ENCODE results near the gene DEPP1. TPM values are rescaled to one million over a fixed set of nuclear protein-coding genes. Genes with fewer than 3 reads are reported as not detected.

DEPP1 gene
- total and polyA plus RNA-seq, 4 donors, result 10.7 to 79.3 (median 33.5) TPM

GRCh38 chr10:44950326-44951225 is 28.0 kb downstream of the DEPP1 start:
- no peak overlapping the region for H3K4me3 ChIP-seq (ENCODE audit: low read depth in 1 of 3, low read length in 3 of 3)
- no peak overlapping the region for H3K9ac ChIP-seq (ENCODE audit: low read depth in 1 of 2, low read length in 2 of 2)
- no peaks in the 10 kb centered on the region for H3K9me3 ChIP-seq (ENCODE audit: control insufficient read depth in 4 of 4, low read length in 3 of 4)
- H3K27me3 ChIP-seq (ENCODE audit: control insufficient read depth in 4 of 4, insufficient read depth in 4 of 4, low read length in 3 of 4), result no peaks in the 10 kb centered on the region
- TF ChIP-seq NR2F2 (IDR thresholded peaks at IDR 0.05) (no peak), ZBTB33 (IDR thresholded peaks at IDR 0.05) (no peak), HNF4A (conservative IDR thresholded peaks at IDR 0.05) (no peak), GABPA (IDR thresholded peaks at IDR 0.05 in 1 of 2, conservative IDR thresholded peaks at IDR 0.05 in 1 of 2) (no peak), SP1 (IDR thresholded peaks at IDR 0.05) (no peak), RAD21 (IDR thresholded peaks at IDR 0.05) (no peak), TAF1 (conservative IDR thresholded peaks at IDR 0.05) (no peak), REST (IDR thresholded peaks at IDR 0.05) (no peak), FOXA2 (IDR thresholded peaks at IDR 0.05) (no peak), HNF4G (IDR thresholded peaks at IDR 0.05) (no peak)
- H3K4me1 ChIP-seq (ENCODE audit: control insufficient read depth in 4 of 4, insufficient read depth in 4 of 4, low read length in 3 of 4), result peaks cover 0 to 4% (median 0%) of the 10 kb centered on the region in 4 donors
- H3K36me3 ChIP-seq (ENCODE audit: control insufficient read depth in 4 of 4, insufficient read depth in 3 of 4, low read depth in 1 of 4, low read length in 3 of 4), result peaks cover 0 to 3% (median 0%) of the 10 kb centered on the region in 4 donors
- H3K27ac ChIP-seq (ENCODE audit: low read depth in 1 of 2, low read length in 2 of 2), result no peak overlapping the region
- WGBS, result 95% methylated on average over 10 of the region's 10 CpGs
- DNase-seq (ENCODE audit: low spot score), result peak; percentile 23

DNA sequence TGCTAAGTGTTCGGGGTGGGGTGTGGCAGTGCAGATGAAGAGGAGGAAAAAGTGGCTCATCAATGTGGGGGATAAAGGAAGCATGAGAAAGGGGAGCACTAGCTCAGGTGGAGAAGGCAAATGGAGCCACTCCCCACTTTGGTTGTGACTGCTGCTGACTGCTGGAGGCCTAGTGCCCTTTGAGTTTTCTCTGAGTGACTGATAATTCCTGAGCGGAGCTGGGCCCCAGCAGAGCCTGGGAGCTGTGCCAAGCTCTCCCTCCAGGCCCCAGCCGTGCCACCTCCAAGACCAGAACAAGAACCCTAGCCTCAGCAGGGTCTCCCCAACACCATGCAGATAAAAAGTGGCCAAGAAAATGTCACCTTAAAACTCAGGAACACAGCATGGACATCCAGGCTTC is 28.7 kb downstream of the DEPP1 start:
- no peaks in the 10 kb centered on the region for H3K9me3 ChIP-seq (ENCODE audit: control insufficient read depth in 4 of 4, low read length in 3 of 4)
- no peak overlapping the region for H3K9ac ChIP-seq (ENCODE audit: low read depth in 1 of 2, low read length in 2 of 2)
- H3K27me3 ChIP-seq (ENCODE audit: control insufficient read depth in 4 of 4, insufficient read depth in 4 of 4, low read length in 3 of 4), result no peaks in the 10 kb centered on the region
- TF ChIP-seq HNF4G (IDR thresholded peaks at IDR 0.05), result no peak
- no peak for TF ChIP-seq REST (IDR thresholded peaks at IDR 0.05)
- no peak for TF ChIP-seq RAD21 (IDR thresholded peaks at IDR 0.05)
- no peak for TF ChIP-seq JUND (IDR thresholded peaks at IDR 0.05)
- TF ChIP-seq, protein P1, sequence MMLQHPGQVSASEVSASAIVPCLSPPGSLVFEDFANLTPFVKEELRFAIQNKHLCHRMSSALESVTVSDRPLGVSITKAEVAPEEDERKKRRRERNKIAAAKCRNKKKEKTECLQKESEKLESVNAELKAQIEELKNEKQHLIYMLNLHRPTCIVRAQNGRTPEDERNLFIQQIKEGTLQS (IDR thresholded peaks at IDR 0.05), result no peak
- peak; percentile 31 for DNase-seq (ENCODE audit: low spot score)
- H3K36me3 ChIP-seq (ENCODE audit: control insufficient read depth in 4 of 4, insufficient read depth in 3 of 4, low read depth in 1 of 4, low read length in 3 of 4), result peaks cover 0 to 3% (median 0%) of the 10 kb centered on the region in 4 donors
- H3K4me1 ChIP-seq (ENCODE audit: control insufficient read depth in 4 of 4, insufficient read depth in 4 of 4, low read length in 3 of 4), result peaks cover 0 to 4% (median 0%) of the 10 kb centered on the region in 4 donors
- no peak overlapping the region for H3K4me3 ChIP-seq (ENCODE audit: low read depth in 1 of 3, low read length in 3 of 3)
- H3K27ac ChIP-seq (ENCODE audit: low read depth in 1 of 2, low read length in 2 of 2), result no peak overlapping the region
- 84% methylated on average over 3 of the region's 3 CpGs for WGBS
